ENCODE results near the gene PDE3B.

DNA sequence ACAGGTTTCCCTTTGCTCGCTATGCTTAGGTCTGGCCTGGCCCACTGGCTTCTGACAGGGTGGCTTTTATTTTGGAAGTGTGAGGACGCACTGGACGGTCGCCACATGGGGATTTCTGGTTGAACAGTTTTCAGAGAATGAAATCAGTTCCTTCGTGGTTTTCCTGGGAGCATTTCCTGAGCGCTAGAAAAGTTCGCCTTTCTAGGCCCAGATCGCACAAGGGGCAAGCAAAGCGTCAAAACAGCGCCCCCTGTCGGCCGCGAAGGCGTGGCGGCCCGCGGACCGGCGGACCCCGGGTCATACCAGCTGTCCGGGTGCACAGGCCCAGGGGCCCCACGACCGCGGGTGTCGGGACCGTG, 261.1 kb downstream of the PDE3B start:
- TF ChIP-seq POLR2AphosphoS5 (IDR thresholded peaks at IDR 0.05; ENCODE audit: low read depth, low read length) (no peak), TAF1 (IDR thresholded peaks at IDR 0.05; ENCODE audit: low read depth, low read length) (no peak), POLR2A (IDR thresholded peaks at IDR 0.05; ENCODE audit: low read depth, low read length) (no peak), PAX5 (IDR thresholded peaks at IDR 0.05; ENCODE audit: insufficient read depth, low read length, severe bottlenecking) (no peak)

All from GM12891 (cell line).